CD14-positive monocyte (primary cell): ENCODE data around the gene SORBS1. TPM values are rescaled to one million over a fixed set of nuclear protein-coding genes. Genes with fewer than 3 reads are reported as not detected.

Experiments
- DNase-seq, 3 donors: peaks; one replicate each; pipeline ENCODE4 v3.0.0-alpha.2; 2011 to 2022
- H2AFZ ChIP-seq: 2 replicates; pipeline ENCODE4 v1.6.0; 2012; ENCODE audit warnings: mild to moderate bottlenecking, low read depth, low read length, inconsistent platforms; ENCODE audit not compliant: insufficient read depth, poor library complexity, severe bottlenecking
- H3K27ac ChIP-seq, 2 donors: 1 replicate in 1 of 2; 2 replicates in 1 of 2; pipeline ENCODE4 v1.5.1; 2012 to 2013; ENCODE audit warnings: low read length in 2 of 2, control low read depth in 1 of 2, inconsistent platforms in 1 of 2, low read depth in 1 of 2, mild to moderate bottlenecking in 1 of 2
- H3K27me3 ChIP-seq, 2 donors: one replicate each; pipeline versions ENCODE4 v1.6.0 to v1.6.1; 2011 to 2013; ENCODE audit warnings: low read length in 2 of 2; ENCODE audit not compliant: control insufficient read depth in 2 of 2, insufficient read depth in 2 of 2
- H3K36me3 ChIP-seq, 2 donors: replicated peaks in 1 of 2; 1 replicate in 1 of 2; 2 replicates in 1 of 2; pipeline versions ENCODE4 v1.5.1 to v1.6.1; 2012 to 2013; ENCODE audit warnings: low read length in 2 of 2, control low read depth in 1 of 2, inconsistent platforms in 1 of 2, mild to moderate bottlenecking in 1 of 2; ENCODE audit not compliant: insufficient read depth in 2 of 2, control insufficient read depth in 1 of 2
- H3K4me1 ChIP-seq, 2 donors: 1 replicate in 1 of 2; 2 replicates in 1 of 2; pipeline versions ENCODE4 v1.5.1 to v1.6.1; 2012 to 2013; ENCODE audit warnings: low read length in 2 of 2, control low read depth in 1 of 2, inconsistent platforms in 1 of 2, mild to moderate bottlenecking in 1 of 2, moderate library complexity in 1 of 2; ENCODE audit not compliant: insufficient read depth in 2 of 2, control insufficient read depth in 1 of 2
- H3K4me2 ChIP-seq: replicated peaks from 2 replicates; pipeline ENCODE3; 2012; ENCODE audit warnings: low read length, moderate library complexity, mild to moderate bottlenecking; ENCODE audit not compliant: poor library complexity, severe bottlenecking; ENCODE audit errors: extremely low read depth
- H3K4me3 ChIP-seq, 3 experiments: fragments of 200-600 bp in 1 of 3; sonication (generic) in 1 of 3; replicated peaks in 1 of 3; 1 replicate in 2 of 3; 2 replicates in 1 of 3; pipeline ENCODE4 v1.5.1; 2011 to 2013; ENCODE audit warnings: low read length in 3 of 3, mild to moderate bottlenecking in 3 of 3, control low read depth in 2 of 3, low read depth in 2 of 3, inconsistent platforms in 1 of 3, moderate library complexity in 1 of 3
- H3K79me2 ChIP-seq: 2 replicates; pipeline ENCODE4 v1.6.0; 2012; ENCODE audit warnings: mild to moderate bottlenecking, control low read depth, inconsistent platforms, low read length, moderate library complexity; ENCODE audit not compliant: insufficient read depth
- H3K9ac ChIP-seq: 2 replicates; pipeline ENCODE4 v1.6.0; 2017; ENCODE audit warnings: low read length, mild to moderate bottlenecking; ENCODE audit not compliant: insufficient read depth, poor library complexity, severe bottlenecking
- H3K9me3 ChIP-seq, 2 donors: replicated peaks in 1 of 2; 1 replicate in 1 of 2; 2 replicates in 1 of 2; pipeline versions ENCODE4 v1.5.1 to v1.6.1; 2012 to 2013; ENCODE audit warnings: low read length in 2 of 2, control low read depth in 1 of 2; ENCODE audit not compliant: control insufficient read depth in 1 of 2, insufficient read depth in 1 of 2
- H4K20me1 ChIP-seq: 2 replicates; pipeline ENCODE4 v1.6.0; 2012; ENCODE audit warnings: mild to moderate bottlenecking, low read length, control low read depth, moderate library complexity; ENCODE audit not compliant: insufficient read depth
- H3K27ac Mint-ChIP-seq, 7 donors: one replicate each; pipeline ENCODE4 v1.8.0; 2020; ENCODE audit warnings: mild to moderate bottlenecking in 7 of 7, mixed read lengths in 7 of 7, moderate library complexity in 6 of 7, inconsistent platforms in 2 of 7
- H3K27me3 Mint-ChIP-seq, 3 donors: one replicate each; pipeline ENCODE4 v1.8.0; 2021 to 2022; ENCODE audit warnings: low read depth in 3 of 3, mild to moderate bottlenecking in 3 of 3, mixed read lengths in 3 of 3, moderate library complexity in 3 of 3, inconsistent platforms in 1 of 3
- H3K36me3 Mint-ChIP-seq, 2 donors: one replicate each; pipeline ENCODE4 v1.8.0; 2020; ENCODE audit warnings: mixed read lengths in 2 of 2, inconsistent platforms in 1 of 2, mild to moderate bottlenecking in 1 of 2
- H3K4me1 Mint-ChIP-seq: one replicate; pipeline ENCODE4 v1.8.0; 2020; ENCODE audit warnings: mild to moderate bottlenecking, mixed read lengths
- H3K4me3 Mint-ChIP-seq, 2 donors: one replicate each; pipeline ENCODE4 v1.8.0; 2020; ENCODE audit warnings: mild to moderate bottlenecking in 2 of 2, mixed read lengths in 2 of 2, moderate library complexity in 1 of 2
- H3K9me3 Mint-ChIP-seq, 7 donors: one replicate each; pipeline ENCODE4 v1.8.0; 2020 to 2022; ENCODE audit warnings: mixed read lengths in 7 of 7, mild to moderate bottlenecking in 6 of 7, moderate library complexity in 6 of 7, inconsistent platforms in 2 of 7
- WGBS: methylation state at CpG from one replicate; pipeline ENCODE4 v1.1.5; 2013; ENCODE audit warnings: missing lambda C conversion rate; ENCODE audit not compliant: insufficient coverage; 5-methylcytosine and 5-hydroxymethylcytosine counted together
- intact Hi-C, 2 donors: fragments of 100-400 bp; cut with micrococcal nuclease; formaldehyde crosslinking; loops; one replicate each; pipeline versions ENCODE4 v1.15.0 to v1.15.1; 2023
- polyA plus RNA-seq, 3 donors: library from polyadenylated mRNA; depleted of rRNA in 1 of 3; unstranded in 2 of 3; stranded (reverse) in 1 of 3; fragments of 300-500 nt in 2 of 3; fragments of >200 nt in 1 of 3; fragmentation: Illumina TruSeq in 2 of 3; gene quantifications; 1 replicate in 2 of 3; 2 replicates in 1 of 3; pipeline ENCODE4 v1.2.3, GENCODE V29; 2012 to 2021
- TF ChIP-seq, protein P1 (sequence below): fragments of 200-600 bp; IDR thresholded peaks from one replicate; pipeline ENCODE4 v1.8.0; 2022; ENCODE audit warnings: antibody characterized with exemption, mild to moderate bottlenecking

The SORBS1 gene
- polyA plus RNA-seq, 3 donors = 0.08 to 0.15 TPM; not detected in 1

DNA sequence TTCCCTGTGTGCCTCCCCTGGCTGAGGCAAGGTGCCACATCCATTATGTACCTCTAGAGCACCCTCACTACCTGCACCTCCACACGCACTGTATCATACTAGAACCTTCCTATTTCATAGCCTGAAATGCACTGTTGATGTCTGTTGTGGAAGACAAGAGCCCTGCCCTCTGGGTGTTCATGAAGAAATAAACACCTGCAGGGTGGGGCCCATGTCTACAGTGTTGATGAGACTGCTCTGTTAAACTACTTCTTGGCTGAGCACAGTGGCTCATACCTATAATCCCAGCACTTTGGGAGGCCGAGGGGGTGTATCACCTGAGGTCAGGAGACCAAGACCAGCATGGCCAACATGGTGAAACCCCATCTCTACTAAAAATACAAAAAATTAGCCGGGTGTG, 14.0 kb downstream of the SORBS1 start:
- no peak overlapping the region for H3K27ac Mint-ChIP-seq
- H3K9ac ChIP-seq = no peak overlapping the region
- no peak for DNase-seq
- no peaks in the 10 kb centered on the region for H3K27me3 ChIP-seq
- H3K9me3 ChIP-seq = no peaks in the 10 kb centered on the region
- H3K79me2 ChIP-seq = no peaks in the 10 kb centered on the region
- H3K4me1 ChIP-seq = no peaks in the 10 kb centered on the region
- H3K4me3 Mint-ChIP-seq = no peak overlapping the region
- no peak overlapping the region for H3K4me3 ChIP-seq
- H3K27me3 Mint-ChIP-seq = peaks cover 1 to 4% (median 4%) of the 10 kb centered on the region in 3 donors
- intact Hi-C loops = no loop called here
- H3K27ac ChIP-seq = no peak overlapping the region
- H4K20me1 ChIP-seq = no peaks in the 10 kb centered on the region
- peaks cover 0 to 3% (median 0%) of the 10 kb centered on the region in 7 donors for H3K9me3 Mint-ChIP-seq
- H2AFZ ChIP-seq = no peak overlapping the region
- H3K4me1 Mint-ChIP-seq = no peaks in the 10 kb centered on the region
- H3K4me2 ChIP-seq = no peak overlapping the region
- no peaks in the 10 kb centered on the region for H3K36me3 ChIP-seq
- TF ChIP-seq, protein P1, sequence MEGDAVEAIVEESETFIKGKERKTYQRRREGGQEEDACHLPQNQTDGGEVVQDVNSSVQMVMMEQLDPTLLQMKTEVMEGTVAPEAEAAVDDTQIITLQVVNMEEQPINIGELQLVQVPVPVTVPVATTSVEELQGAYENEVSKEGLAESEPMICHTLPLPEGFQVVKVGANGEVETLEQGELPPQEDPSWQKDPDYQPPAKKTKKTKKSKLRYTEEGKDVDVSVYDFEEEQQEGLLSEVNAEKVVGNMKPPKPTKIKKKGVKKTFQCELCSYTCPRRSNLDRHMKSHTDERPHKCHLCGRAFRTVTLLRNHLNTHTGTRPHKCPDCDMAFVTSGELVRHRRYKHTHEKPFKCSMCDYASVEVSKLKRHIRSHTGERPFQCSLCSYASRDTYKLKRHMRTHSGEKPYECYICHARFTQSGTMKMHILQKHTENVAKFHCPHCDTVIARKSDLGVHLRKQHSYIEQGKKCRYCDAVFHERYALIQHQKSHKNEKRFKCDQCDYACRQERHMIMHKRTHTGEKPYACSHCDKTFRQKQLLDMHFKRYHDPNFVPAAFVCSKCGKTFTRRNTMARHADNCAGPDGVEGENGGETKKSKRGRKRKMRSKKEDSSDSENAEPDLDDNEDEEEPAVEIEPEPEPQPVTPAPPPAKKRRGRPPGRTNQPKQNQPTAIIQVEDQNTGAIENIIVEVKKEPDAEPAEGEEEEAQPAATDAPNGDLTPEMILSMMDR = no peak
- 100% methylated on average over 1 of the region's 3 CpGs for WGBS
- H3K36me3 Mint-ChIP-seq = no peaks in the 10 kb centered on the region

DNA sequence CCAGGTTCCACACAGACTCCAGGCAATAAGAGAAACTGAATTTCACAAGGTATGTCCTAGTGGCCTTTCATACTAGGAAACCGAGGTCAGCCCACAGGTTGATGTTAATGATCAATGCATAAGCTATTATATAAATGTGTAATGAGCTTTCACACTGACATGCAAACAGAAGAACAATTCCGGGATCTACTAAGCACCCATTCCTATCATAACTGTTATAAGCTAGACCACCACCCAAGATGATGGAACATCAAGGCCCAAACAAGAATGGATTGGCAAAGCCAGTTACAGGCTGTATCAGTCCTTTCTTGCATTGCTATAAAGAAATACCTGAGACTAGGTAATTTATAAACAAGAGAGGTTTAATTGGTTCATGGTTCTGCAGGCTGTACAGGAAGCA, 15.2 kb downstream of the SORBS1 start:
- H3K4me1 ChIP-seq = no peaks in the 10 kb centered on the region
- no peak for DNase-seq
- H3K36me3 ChIP-seq = no peaks in the 10 kb centered on the region
- no peak overlapping the region for H3K4me2 ChIP-seq
- no peaks in the 10 kb centered on the region for H3K27me3 ChIP-seq
- no peaks in the 10 kb centered on the region for H4K20me1 ChIP-seq
- intact Hi-C loops = no loop called here
- no peaks in the 10 kb centered on the region for H3K36me3 Mint-ChIP-seq
- no peak overlapping the region for H3K4me3 ChIP-seq
- H3K9me3 ChIP-seq = no peaks in the 10 kb centered on the region
- H3K4me1 Mint-ChIP-seq = no peaks in the 10 kb centered on the region
- no CpG with 5 or more reads among the region's 2 CpGs for WGBS
- H3K9ac ChIP-seq = no peak overlapping the region
- H3K27ac ChIP-seq = no peak overlapping the region
- no peak overlapping the region for H3K4me3 Mint-ChIP-seq
- no peak overlapping the region for H2AFZ ChIP-seq
- no peak overlapping the region for H3K27ac Mint-ChIP-seq
- H3K9me3 Mint-ChIP-seq = peaks cover 0 to 3% (median 0%) of the 10 kb centered on the region in 7 donors
- TF ChIP-seq, protein P1 = no peak
- H3K79me2 ChIP-seq = no peaks in the 10 kb centered on the region
- H3K27me3 Mint-ChIP-seq = peaks cover 1 to 7% (median 4%) of the 10 kb centered on the region in 3 donors
